Mucosa of rectum (tissue), 2 donors: ENCODE measurements around the gene DENND6B.
"Not testable (repeated sequence)": the region's sequence is repeated elsewhere in the genome, so short reads cannot be mapped to it uniquely, and the experiment has no call there.

Source experiments
- H3K27ac ChIP-seq, 2 donors: one replicate each; pipeline ENCODE4 v1.7.0; 2013; ENCODE audit warnings: inconsistent platforms in 2 of 2, low read depth in 2 of 2, low read length in 2 of 2
- H3K27me3 ChIP-seq, 2 donors: one replicate each; pipeline ENCODE4 v1.7.0; 2013; ENCODE audit warnings: low read length in 2 of 2; ENCODE audit not compliant: control insufficient read depth in 2 of 2, insufficient read depth in 2 of 2
- H3K36me3 ChIP-seq, 2 donors: one replicate each; pipeline ENCODE4 v1.7.0; 2013; ENCODE audit warnings: low read length in 2 of 2; ENCODE audit not compliant: control insufficient read depth in 2 of 2, insufficient read depth in 2 of 2
- H3K4me1 ChIP-seq, 2 donors: one replicate each; pipeline ENCODE4 v1.7.0; 2013; ENCODE audit warnings: low read length in 2 of 2, mild to moderate bottlenecking in 1 of 2; ENCODE audit not compliant: control insufficient read depth in 2 of 2, insufficient read depth in 2 of 2
- H3K4me3 ChIP-seq, 2 donors: one replicate each; pipeline ENCODE4 v1.7.0; 2013; ENCODE audit warnings: low read length in 2 of 2
- H3K9ac ChIP-seq, 2 donors: one replicate each; pipeline ENCODE4 v1.7.0; 2013; ENCODE audit warnings: low read length in 2 of 2, low read depth in 1 of 2, mild to moderate bottlenecking in 1 of 2
- H3K9me3 ChIP-seq, 2 donors: one replicate each; pipeline ENCODE4 v1.7.0; 2013; ENCODE audit warnings: low read length in 2 of 2; ENCODE audit not compliant: control insufficient read depth in 2 of 2
- donor health status: healthy.
- donor health status: Normal muscosa, but diverticular disease.

Gene DENND6B

GRCh38 chr22:50274311-50274710, 52.5 kb downstream of the DENND6B start:
- peaks cover 12 to 19% of the 10 kb centered on the region in 2 donors for H3K4me1 ChIP-seq

GRCh38 chr22:50273781-50274180, 53.0 kb downstream of the DENND6B start:
- not testable (repeated sequence) for H3K9me3 ChIP-seq, H3K27me3 ChIP-seq, H3K27ac ChIP-seq, H3K9ac ChIP-seq, H3K4me3 ChIP-seq
- Histone ChIP-seq H3K36me3 (peaks cover 25 to 31% of the 10 kb centered on the region in 2 donors), H3K4me1 (peaks cover 12 to 19% of the 10 kb centered on the region in 2 donors)

More at GRCh38 chr22:50274311-50274710, 52.5 kb downstream of the DENND6B start:
- no peak overlapping the region for H3K9ac ChIP-seq
- peaks cover 0 to 3% of the 10 kb centered on the region in 2 donors for H3K27me3 ChIP-seq
- peaks cover 27 to 37% of the 10 kb centered on the region in 2 donors for H3K36me3 ChIP-seq
- no peak overlapping the region for H3K27ac ChIP-seq
- no peak overlapping the region for H3K4me3 ChIP-seq
- H3K9me3 ChIP-seq, result no peaks in the 10 kb centered on the region

- H3K4me3 ChIP-seq, H3K9me3 ChIP-seq, H3K9ac ChIP-seq, H3K27me3 ChIP-seq, H3K27ac ChIP-seq: not testable (repeated sequence)
- H3K36me3 ChIP-seq, result peaks cover 23 to 27% of the 10 kb centered on the region in 2 donors
- H3K4me1 ChIP-seq, result peaks cover 12 to 19% of the 10 kb centered on the region in 2 donors
These were observed 53.5 kb downstream of the DENND6B start for GRCh38 chr22:50273352-50273751.

- Histone ChIP-seq H3K9ac (no peak overlapping the region), H3K27ac (no peak overlapping the region), H3K4me1 (peaks cover 18 to 19% of the 10 kb centered on the region in 2 donors), H3K36me3 (peaks cover 12 to 16% of the 10 kb centered on the region in 2 donors), H3K4me3 (no peak overlapping the region), H3K9me3 (no peaks in the 10 kb centered on the region), H3K27me3 (peaks cover 0 to 6% of the 10 kb centered on the region in 2 donors)
These were observed 54.6 kb downstream of the DENND6B start for GRCh38 chr22:50272044-50272802.

GRCh38 chr22:50271519-50271970, 55.3 kb downstream of the DENND6B start:
- no peak overlapping the region for H3K27ac ChIP-seq
- H3K9me3 ChIP-seq, result no peaks in the 10 kb centered on the region
- H3K9ac ChIP-seq, result no peak overlapping the region
- H3K4me1 ChIP-seq, result peaks cover 18 to 19% of the 10 kb centered on the region in 2 donors
- peaks cover 10 to 13% of the 10 kb centered on the region in 2 donors for H3K36me3 ChIP-seq
- H3K4me3 ChIP-seq, result peak overlapping the region; percentile 13 to 35
- peaks cover 4 to 6% of the 10 kb centered on the region in 2 donors for H3K27me3 ChIP-seq

GRCh38 chr22:50270666-50271394, 56.0 kb downstream of the DENND6B start:
- Histone ChIP-seq H3K9me3 (no peaks in the 10 kb centered on the region), H3K27me3 (peaks cover 4 to 6% of the 10 kb centered on the region in 2 donors), H3K36me3 (peaks cover 8 to 9% of the 10 kb centered on the region in 2 donors), H3K4me1 (peaks cover 18 to 19% of the 10 kb centered on the region in 2 donors), H3K4me3 (peak overlapping the region; percentile 35 to 60), H3K27ac (peak overlapping the region in 1 of 2 donors; percentile 9), H3K9ac (peak overlapping the region in 1 of 2 donors; percentile 26)

- Histone ChIP-seq H3K4me3 (peak within 1 kb of the TSS; percentile 35 to 60), H3K9ac (peak within 1 kb of the TSS in 1 of 2 donors; percentile 26), H3K4me1 (peaks cover 18 to 19% of the 10 kb centered on the region in 2 donors), H3K36me3 (peaks cover 2 to 5% of the 10 kb centered on the region in 2 donors), H3K27me3 (peaks cover 4 to 6% of the 10 kb centered on the region in 2 donors), H3K27ac (peak within 1 kb of the TSS in 1 of 2 donors; percentile 9), H3K9me3 (no peaks in the 10 kb centered on the region)
These were observed 56.7 kb downstream of the DENND6B start, which contains the start of gene MAPK11 for GRCh38 chr22:50269970-50270665. Gene MAPK11, minus strand, starts transcription at chr22:50270380. Its CDS starts 88 bp downstream, at chr22:50270292.

GRCh38 chr22:50269573-50269969, 57.2 kb downstream of the DENND6B start:
- Histone ChIP-seq H3K27me3 (peaks cover 4 to 6% of the 10 kb centered on the region in 2 donors), H3K27ac (no peak overlapping the region), H3K9ac (no peak overlapping the region), H3K9me3 (no peaks in the 10 kb centered on the region), H3K4me3 (peak overlapping the region in 1 of 2 donors; percentile 35), H3K4me1 (peaks cover 18 to 19% of the 10 kb centered on the region in 2 donors), H3K36me3 (peaks cover 0 to 4% of the 10 kb centered on the region in 2 donors)

GRCh38 chr22:50268655-50269113, 58.1 kb downstream of the DENND6B start:
- no peak overlapping the region for H3K9ac ChIP-seq
- no peaks in the 10 kb centered on the region for H3K36me3 ChIP-seq
- no peaks in the 10 kb centered on the region for H3K9me3 ChIP-seq
- H3K4me1 ChIP-seq, result peaks cover 18 to 19% of the 10 kb centered on the region in 2 donors
- no peak overlapping the region for H3K4me3 ChIP-seq
- no peak overlapping the region for H3K27ac ChIP-seq
- peaks cover 4 to 6% of the 10 kb centered on the region in 2 donors for H3K27me3 ChIP-seq
